Measurements from ENCODE around the gene GPHN. TPM values are rescaled to one million over a fixed set of nuclear protein-coding genes. Genes with fewer than 3 reads are reported as not detected.

The GPHN gene
- total and polyA plus RNA-seq, 2 of the 4 experiments (the other 2 are of a cell fraction): 8.0 to 8.1 TPM

DNA sequence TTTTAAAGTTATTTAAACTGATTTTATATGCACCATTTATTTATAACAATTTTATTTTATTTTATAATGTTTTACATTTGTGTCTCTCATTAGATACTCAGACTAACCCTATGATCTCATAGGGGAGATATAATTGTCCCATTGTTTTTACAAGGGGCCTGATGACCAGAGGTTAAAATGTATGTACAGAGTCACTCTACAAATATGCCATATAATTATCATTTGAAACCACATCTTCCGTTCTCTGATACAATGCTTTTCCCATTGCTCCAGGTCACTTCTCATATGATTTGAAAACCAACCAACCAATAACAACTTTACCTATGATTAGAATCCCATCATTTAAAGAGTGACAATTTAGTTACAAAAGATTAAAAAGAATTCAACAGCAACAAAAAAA, 137.8 kb downstream of the GPHN start:
- Histone ChIP-seq H3K36me3 (ENCODE audit: control insufficient read depth, insufficient read depth, low read length) (no peaks in the 10 kb centered on the region), H3K23ac (ENCODE audit: low read depth, low read length) (no peak overlapping the region), H2AK5ac (ENCODE audit: low read depth, low read length) (no peak overlapping the region), H4K91ac (ENCODE audit: insufficient read depth, low read depth, low read length) (no peak overlapping the region), H3K9me1 (ENCODE audit: insufficient read depth, low read length) (no peaks in the 10 kb centered on the region), H3K9me3 (ENCODE audit: control insufficient read depth, insufficient read depth, low read length) (no peaks in the 10 kb centered on the region), H3K4me2 (ENCODE audit: low read depth, low read length) (no peak overlapping the region), H3K4me1 (ENCODE audit: control insufficient read depth, insufficient read depth, low read length) (no peaks in the 10 kb centered on the region), H3K79me1 (ENCODE audit: low read depth in 1 of 2, low read length in 2 of 2) (no peaks in the 10 kb centered on the region), H3K4me3 (ENCODE audit: insufficient read depth, low read depth, low read length) (no peak overlapping the region), H4K5ac (ENCODE audit: low read depth, low read length) (no peak overlapping the region), H2AFZ (replicated peaks; ENCODE audit: low read length, poor library complexity) (no peak overlapping the region), H3K27me3 (ENCODE audit: control insufficient read depth, insufficient read depth, low read length) (no peaks in the 10 kb centered on the region), H3K14ac (replicated peaks; ENCODE audit: low read depth, low read length) (no peak overlapping the region), H2BK5ac (ENCODE audit: low read depth, low read length, poor library complexity, severe bottlenecking) (no peak overlapping the region), H2BK120ac (ENCODE audit: low read depth, low read length) (no peak overlapping the region), H2AK9ac (replicated peaks; ENCODE audit: low read depth, low read length, poor library complexity) (no peak overlapping the region), H2BK20ac (ENCODE audit: low read depth, low read length) (no peak overlapping the region), H3K56ac (ENCODE audit: extremely low read depth, insufficient read depth, low read length) (no peak overlapping the region), H4K20me1 (ENCODE audit: insufficient read depth, low read length) (no peaks in the 10 kb centered on the region), H3K4ac (ENCODE audit: low read depth, low read length) (no peak overlapping the region), H4K8ac (ENCODE audit: low read depth in 2 of 2, low read length in 2 of 2) (no peak overlapping the region), H3K18ac (ENCODE audit: low read depth, low read length) (no peak overlapping the region), H3K9ac (ENCODE audit: low read depth, low read length) (no peak overlapping the region), H3K27ac (ENCODE audit: insufficient read depth, low read length) (no peak overlapping the region), H2BK15ac (ENCODE audit: low read depth, low read length) (no peak overlapping the region)
- dilution Hi-C loops (cut with HindIII; ENCODE audit: low sequenced_read_pairs, unreplicated experiment) (no loop called here), intact Hi-C loops (cut with micrococcal nuclease) (no loop called here), in situ Hi-C loops (cut with MboI; ENCODE audit: low sequenced_read_pairs) (loop anchor here (25.0 kb wide), 1 partner anchor 642 kb away; no protein-coding TSS in a partner anchor)
- no CpG with 5 or more reads among the region's 1 CpG for WGBS, 2 experiments (ENCODE audit: extremely low coverage in 2 of 2, insufficient read length in 1 of 2)
- ChIA-PET CTCF (no interaction called here), POLR2A (ENCODE audit: unreplicated experiment) (no interaction called here)
- BruUV-seq (replicated peaks): no TSS peak
- ATAC-seq (ENCODE audit: low read depth) (no peak), DNase-seq (peak; percentile 8)
- no peak for TF ChIP-seq SMC3 (IDR thresholded peaks at IDR 0.05; ENCODE audit: low read depth, low read length)
- TF ChIP-seq RFX5 (IDR thresholded peaks at IDR 0.05; ENCODE audit: low read depth, low read length): no peak
- TF ChIP-seq, protein P1, sequence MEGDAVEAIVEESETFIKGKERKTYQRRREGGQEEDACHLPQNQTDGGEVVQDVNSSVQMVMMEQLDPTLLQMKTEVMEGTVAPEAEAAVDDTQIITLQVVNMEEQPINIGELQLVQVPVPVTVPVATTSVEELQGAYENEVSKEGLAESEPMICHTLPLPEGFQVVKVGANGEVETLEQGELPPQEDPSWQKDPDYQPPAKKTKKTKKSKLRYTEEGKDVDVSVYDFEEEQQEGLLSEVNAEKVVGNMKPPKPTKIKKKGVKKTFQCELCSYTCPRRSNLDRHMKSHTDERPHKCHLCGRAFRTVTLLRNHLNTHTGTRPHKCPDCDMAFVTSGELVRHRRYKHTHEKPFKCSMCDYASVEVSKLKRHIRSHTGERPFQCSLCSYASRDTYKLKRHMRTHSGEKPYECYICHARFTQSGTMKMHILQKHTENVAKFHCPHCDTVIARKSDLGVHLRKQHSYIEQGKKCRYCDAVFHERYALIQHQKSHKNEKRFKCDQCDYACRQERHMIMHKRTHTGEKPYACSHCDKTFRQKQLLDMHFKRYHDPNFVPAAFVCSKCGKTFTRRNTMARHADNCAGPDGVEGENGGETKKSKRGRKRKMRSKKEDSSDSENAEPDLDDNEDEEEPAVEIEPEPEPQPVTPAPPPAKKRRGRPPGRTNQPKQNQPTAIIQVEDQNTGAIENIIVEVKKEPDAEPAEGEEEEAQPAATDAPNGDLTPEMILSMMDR (conservative IDR thresholded peaks at IDR 0.05; ENCODE audit: low read depth, low read length): no peak
- TF ChIP-seq RCOR1 (IDR thresholded peaks at IDR 0.05; ENCODE audit: insufficient replicate concordance, low read length): no peak
- no peak for TF ChIP-seq MAFK (IDR thresholded peaks at IDR 0.05; ENCODE audit: low read depth, low read length)
- TF ChIP-seq CHD1 (IDR thresholded peaks at IDR 0.05; ENCODE audit: low read depth, low read length): no peak
- TF ChIP-seq MXI1 (IDR thresholded peaks at IDR 0.05; ENCODE audit: borderline replicate concordance, low read depth, low read length): no peak
- TF ChIP-seq MAZ (IDR thresholded peaks at IDR 0.05; ENCODE audit: borderline replicate concordance, low read depth, low read length): no peak
- TF ChIP-seq, protein P2, sequence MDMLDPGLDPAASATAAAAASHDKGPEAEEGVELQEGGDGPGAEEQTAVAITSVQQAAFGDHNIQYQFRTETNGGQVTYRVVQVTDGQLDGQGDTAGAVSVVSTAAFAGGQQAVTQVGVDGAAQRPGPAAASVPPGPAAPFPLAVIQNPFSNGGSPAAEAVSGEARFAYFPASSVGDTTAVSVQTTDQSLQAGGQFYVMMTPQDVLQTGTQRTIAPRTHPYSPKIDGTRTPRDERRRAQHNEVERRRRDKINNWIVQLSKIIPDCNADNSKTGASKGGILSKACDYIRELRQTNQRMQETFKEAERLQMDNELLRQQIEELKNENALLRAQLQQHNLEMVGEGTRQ (IDR thresholded peaks at IDR 0.05; ENCODE audit: low read depth, low read length): no peak
- no peak for TF ChIP-seq BHLHE40 (IDR thresholded peaks at IDR 0.05; ENCODE audit: low read depth, low read length)
- TF ChIP-seq FOS (IDR thresholded peaks at IDR 0.05; ENCODE audit: low read depth, low read length): no peak
- no peak for TF ChIP-seq CEBPB (IDR thresholded peaks at IDR 0.05; ENCODE audit: low read depth, low read length)
- TF ChIP-seq, protein P3, sequence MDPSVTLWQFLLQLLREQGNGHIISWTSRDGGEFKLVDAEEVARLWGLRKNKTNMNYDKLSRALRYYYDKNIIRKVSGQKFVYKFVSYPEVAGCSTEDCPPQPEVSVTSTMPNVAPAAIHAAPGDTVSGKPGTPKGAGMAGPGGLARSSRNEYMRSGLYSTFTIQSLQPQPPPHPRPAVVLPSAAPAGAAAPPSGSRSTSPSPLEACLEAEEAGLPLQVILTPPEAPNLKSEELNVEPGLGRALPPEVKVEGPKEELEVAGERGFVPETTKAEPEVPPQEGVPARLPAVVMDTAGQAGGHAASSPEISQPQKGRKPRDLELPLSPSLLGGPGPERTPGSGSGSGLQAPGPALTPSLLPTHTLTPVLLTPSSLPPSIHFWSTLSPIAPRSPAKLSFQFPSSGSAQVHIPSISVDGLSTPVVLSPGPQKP (IDR thresholded peaks at IDR 0.05; ENCODE audit: borderline replicate concordance, low read depth, low read length): no peak
- TF ChIP-seq RAD21 (IDR thresholded peaks at IDR 0.05; ENCODE audit: low read length): no peak
- TF ChIP-seq NFE2L2 (IDR thresholded peaks at IDR 0.05; ENCODE audit: low read depth, low read length): no peak
- TF ChIP-seq POLR2A (IDR thresholded peaks at IDR 0.05; ENCODE audit: low read depth, low read length): no peak
